H1 (cell line): Measurements from ENCODE around the gene NAXE. TPM values are rescaled to one million over a fixed set of nuclear protein-coding genes. Genes with fewer than 3 reads are reported as not detected.

ENCODE experiments used
- CTCF ChIA-PET: fragments of 300-600 bp; sonication (Branson Sonifier 250); formaldehyde crosslinking; loops from one replicate; lab custom pipeline; 2021; ENCODE audit not compliant: partially characterized antibody; lab: Charles Lee
- POLR2A ChIA-PET: fragments of 300-600 bp; sonication (Branson Sonifier 250); formaldehyde crosslinking; loops from one replicate; lab custom pipeline; 2021; ENCODE audit warnings: inconsistent platforms; ENCODE audit not compliant: partially characterized antibody; lab: Charles Lee
- DNase-seq, 2 experiments: peaks; one replicate each; pipeline versions ENCODE4 v3.0.0 to v3.0.0-alpha.2; 2010 to 2022; ENCODE audit warnings: low spot score in 2 of 2, low read depth in 1 of 2, mixed read lengths in 1 of 2
- FAIRE-seq: peaks from 2 replicates; lab custom pipeline; 2011; peaks lifted over from hg19 to GRCh38; lab: Jason Lieb, UNC
- H2AFZ ChIP-seq: 2 replicates; pipeline ENCODE4 v1.8.1; 2012; ENCODE audit warnings: low read length, inconsistent platforms
- H2AK5ac ChIP-seq: 2 replicates; pipeline ENCODE4 v1.6.1; 2013; ENCODE audit warnings: low read depth, low read length
- H2BK120ac ChIP-seq: replicated peaks from 2 replicates; pipeline ENCODE3; 2013; ENCODE audit warnings: low read depth, low read length, inconsistent platforms
- H2BK12ac ChIP-seq: 2 replicates; pipeline ENCODE4 v1.6.1; 2013; ENCODE audit warnings: low read depth, low read length
- H2BK15ac ChIP-seq: 2 replicates; pipeline ENCODE4 v1.6.1; 2013; ENCODE audit warnings: low read length
- H2BK20ac ChIP-seq: 2 replicates; pipeline ENCODE4 v1.6.1; 2013; ENCODE audit warnings: low read length
- H2BK5ac ChIP-seq: 2 replicates; pipeline ENCODE4 v1.6.1; 2013; ENCODE audit warnings: low read depth, low read length
- H3K14ac ChIP-seq: 2 replicates; pipeline ENCODE4 v1.6.1; 2013; ENCODE audit warnings: inconsistent platforms; ENCODE audit not compliant: insufficient read length
- H3K18ac ChIP-seq: 2 replicates; pipeline ENCODE4 v1.6.1; 2013; ENCODE audit warnings: low read length; ENCODE audit errors: extremely low read depth
- H3K23ac ChIP-seq: 2 replicates; pipeline ENCODE4 v1.6.1; 2013; ENCODE audit warnings: inconsistent platforms; ENCODE audit not compliant: insufficient read length
- H3K23me2 ChIP-seq: 2 replicates; pipeline ENCODE4 v1.6.1; 2013; ENCODE audit warnings: low read depth, low read length
- H3K27ac ChIP-seq: 2 replicates; pipeline ENCODE4 v1.6.1; 2011; ENCODE audit warnings: low read depth, low read length, inconsistent platforms
- H3K27me3 ChIP-seq, 4 experiments: replicated peaks in 1 of 4; 1 replicate in 1 of 4; 2 replicates in 3 of 4; pipeline versions ENCODE4 v1.6.1 to v1.8.1; 2011 to 2013; ENCODE audit warnings: low read length in 3 of 4, mild to moderate bottlenecking in 3 of 4, inconsistent platforms in 2 of 4, mixed read lengths in 2 of 4, moderate library complexity in 1 of 4; ENCODE audit not compliant: control insufficient read depth in 3 of 4, insufficient read depth in 3 of 4; ENCODE audit errors: extremely low read depth in 1 of 4
- H3K36me3 ChIP-seq, 4 experiments: 2 replicates each; pipeline versions ENCODE4 v1.6.1 to v1.8.1; 2011 to 2013; ENCODE audit warnings: mild to moderate bottlenecking in 4 of 4, low read length in 3 of 4, moderate library complexity in 2 of 4, control low read depth in 1 of 4, inconsistent platforms in 1 of 4; ENCODE audit not compliant: insufficient read depth in 4 of 4, control insufficient read depth in 2 of 4
- H3K4ac ChIP-seq: replicated peaks from 2 replicates; pipeline ENCODE3; 2013; ENCODE audit warnings: low read length, low read depth, mixed read lengths, inconsistent platforms; ENCODE audit not compliant: insufficient read length
- H3K4me1 ChIP-seq, 4 experiments: replicated peaks in 1 of 4; 1 replicate in 1 of 4; 2 replicates in 3 of 4; pipeline versions ENCODE4 v1.6.1 to v1.8.1; 2011 to 2013; ENCODE audit warnings: low read length in 3 of 4, inconsistent platforms in 2 of 4, mixed read lengths in 1 of 4; ENCODE audit not compliant: insufficient read depth in 4 of 4, control insufficient read depth in 3 of 4
- H3K4me2 ChIP-seq, 2 experiments: 2 replicates each; pipeline versions ENCODE4 v1.6.1 to v1.8.1; 2011 to 2013; ENCODE audit warnings: low read depth in 2 of 2, low read length in 2 of 2, control low read depth in 1 of 2, inconsistent platforms in 1 of 2, mild to moderate bottlenecking in 1 of 2; ENCODE audit not compliant: insufficient read depth in 1 of 2
- H3K4me3 ChIP-seq, 4 experiments: fragments of 200-600, 300-600 bp in 1 of 4; sonication (generic), shearing (Covaris generic), sonication (Bioruptor Twin) in 1 of 4; 2 replicates each; pipeline versions ENCODE4 v1.5.1 to v1.8.1; 2011 to 2016; ENCODE audit warnings: low read length in 4 of 4, low read depth in 3 of 4, control low read depth in 2 of 4, inconsistent platforms in 2 of 4, mild to moderate bottlenecking in 2 of 4, mixed read lengths in 1 of 4, moderate library complexity in 1 of 4; ENCODE audit not compliant: insufficient read depth in 2 of 4; ENCODE audit errors: extremely low read depth in 1 of 4
- H3K56ac ChIP-seq: replicated peaks from 2 replicates; pipeline ENCODE3; 2013; ENCODE audit warnings: low read depth, mild to moderate bottlenecking, mixed read lengths, low read length, inconsistent platforms; ENCODE audit not compliant: insufficient read length
- H3K79me1 ChIP-seq: 2 replicates; pipeline ENCODE4 v1.6.1; 2013; ENCODE audit warnings: low read depth, low read length, control low read depth
- H3K79me2 ChIP-seq, 2 experiments: 2 replicates each; pipeline versions ENCODE4 v1.6.1 to v1.8.1; 2012 to 2013; ENCODE audit warnings: low read length in 2 of 2, mild to moderate bottlenecking in 2 of 2, inconsistent platforms in 1 of 2; ENCODE audit not compliant: insufficient read depth in 2 of 2, control insufficient read depth in 1 of 2
- H3K9ac ChIP-seq, 4 experiments: replicated peaks in 1 of 4; 1 replicate in 1 of 4; 2 replicates in 3 of 4; pipeline versions ENCODE4 v1.6.1 to v1.8.1; 2011 to 2013; ENCODE audit warnings: low read depth in 3 of 4, low read length in 3 of 4, control low read depth in 2 of 4, mild to moderate bottlenecking in 2 of 4, moderate library complexity in 2 of 4, inconsistent platforms in 1 of 4; ENCODE audit errors: extremely low read depth in 1 of 4
- H3K9me3 ChIP-seq, 2 experiments: 2 replicates each; pipeline versions ENCODE4 v1.6.1 to v1.8.1; 2012 to 2013; ENCODE audit warnings: mild to moderate bottlenecking in 2 of 2, moderate library complexity in 2 of 2, control low read depth in 1 of 2, inconsistent platforms in 1 of 2, low read depth in 1 of 2, low read length in 1 of 2, mixed read lengths in 1 of 2; ENCODE audit not compliant: insufficient read depth in 2 of 2
- H4K20me1 ChIP-seq, 2 experiments: replicated peaks in 1 of 2; 2 replicates each; pipeline versions ENCODE3 to v1.8.1; 2011 to 2013; ENCODE audit warnings: inconsistent platforms in 2 of 2, low read length in 2 of 2, mild to moderate bottlenecking in 1 of 2; ENCODE audit not compliant: insufficient read depth in 2 of 2, control insufficient read depth in 1 of 2
- H4K5ac ChIP-seq: 2 replicates; pipeline ENCODE4 v1.6.1; 2013; ENCODE audit warnings: low read length, low read depth, mixed read lengths, inconsistent platforms; ENCODE audit not compliant: insufficient read length
- H4K8ac ChIP-seq: 2 replicates; pipeline ENCODE4 v1.8.0; 2013; ENCODE audit warnings: mild to moderate bottlenecking, moderate library complexity, low read length, inconsistent platforms; ENCODE audit not compliant: insufficient read depth; ENCODE audit errors: extremely low read depth
- H4K91ac ChIP-seq: replicated peaks from 2 replicates; pipeline ENCODE3; 2013; ENCODE audit warnings: low read length, mixed read lengths, inconsistent platforms; ENCODE audit not compliant: insufficient read length
- ATF3 ChIP-seq: IDR thresholded peaks from 2 replicates; pipeline ENCODE4 v1.6.1; 2011; ENCODE audit warnings: low read depth, mild to moderate bottlenecking, low read length; ENCODE audit not compliant: insufficient read depth
- CHD1 ChIP-seq: IDR thresholded peaks from 2 replicates; pipeline ENCODE4 v1.6.1; 2012; ENCODE audit warnings: low read depth, low read length, improper control_type of control experiment
- WGBS, 2 experiments: shearing (Covaris generic) in 1 of 2; methylation state at CpG; one replicate each; pipeline versions ENCODE4 v1.1.6 to v1.1.7; 2013 to 2015; ENCODE audit warnings: low lambda C conversion rate in 2 of 2, mixed read lengths in 2 of 2, inconsistent platforms in 1 of 2, low coverage in 1 of 2, missing lambda C conversion rate in 1 of 2; ENCODE audit not compliant: insufficient replicate concordance in 2 of 2, insufficient coverage in 1 of 2, insufficient read length in 1 of 2; ENCODE audit errors: extremely low coverage in 1 of 2, missing lambda C conversion rate in 1 of 2; 5-methylcytosine and 5-hydroxymethylcytosine counted together
- polyA plus RNA-seq, 7 experiments: library from polyadenylated mRNA; depleted of rRNA in 3 of 7; stranded (reverse) in 5 of 7; unstranded in 2 of 7; fragments of >200 nt in 5 of 7; fragments of 200-250 nt in 2 of 7; gene quantifications; 1 replicate in 5 of 7; 2 replicates in 1 of 7; 4 replicates in 1 of 7; pipeline versions ENCODE4 v1.2.1 to v1.2.3, GENCODE V29; 2011 to 2013; ENCODE audit warnings: missing spikeins in 2 of 7, mixed read lengths in 2 of 7
- total RNA-seq: library from RNA; stranded (reverse); fragmentation: NEBNext Ultra II Directional; extraction: Animal tissue kit (Norgen Biotek cat#: 25700); gene quantifications from 2 replicates; pipeline ENCODE4 v1.2.1, GENCODE V29; 2021

NAXE gene
- total and polyA plus RNA-seq, 2 of the 8 experiments (the other 6 are each of a cell fraction or from before 2014, with no cell fraction given), result 73.1 to 74.3 TPM

- TF ChIP-seq CHD1 (no peak), ATF3 (0 out of 2 replicates have a peak, but pooled peaks have one; percentile 7)
- H3K27me3 ChIP-seq, result peaks cover 31 to 47% (median 37%) of the 10 kb centered on the region in 4 experiments
Measured at GRCh38 chr1:156626079-156626438, 34.5 kb downstream of the NAXE start.

More at GRCh38 chr1:156626079-156626438, 34.5 kb downstream of the NAXE start:
- no peak overlapping the region for H2BK15ac ChIP-seq
- H2AK5ac ChIP-seq, result no peak overlapping the region
- no peaks in the 10 kb centered on the region; a peak in 1 of 8 replicates for H3K36me3 ChIP-seq
- H3K9me3 ChIP-seq, result no peaks in the 10 kb centered on the region
- ChIA-PET POLR2A (interaction anchor here (1.3 to 5.8 kb wide), 4 partner anchors 17 to 50 kb away, joined by 3 to 46 read pairs (median 9); partner anchors contain the start of gene NES), CTCF (interaction anchor here (0.7 to 43.0 kb wide), 24 partner anchors 9 to 236 kb away, joined by 3 to 868 read pairs (median 7); partner anchors contain the start of genes BCAN, CRABP2, NES and TTC24)
- H3K79me1 ChIP-seq, result no peaks in the 10 kb centered on the region
- no peak overlapping the region for H3K9ac ChIP-seq
- H3K56ac ChIP-seq, result no peak overlapping the region
- DNase-seq, result no peak
- no peak overlapping the region for H2BK120ac ChIP-seq
- no peak for FAIRE-seq
- H3K79me2 ChIP-seq, result no peaks in the 10 kb centered on the region
- H2BK20ac ChIP-seq, result no peak overlapping the region
- H3K23me2 ChIP-seq, result peaks cover 20% of the 10 kb centered on the region; the same call in 1 of the 2 replicates
- H4K20me1 ChIP-seq, result peaks cover 0 to 1% of the 10 kb centered on the region in 2 experiments
- H3K4me3 ChIP-seq, result 0 out of 8 replicates have a peak overlapping the region, but pooled peaks of 1 of the 4 experiments have one; percentile 71
- H2BK12ac ChIP-seq, result no peak overlapping the region
- H3K23ac ChIP-seq, result no peak overlapping the region
- peak overlapping the region in 1 of 2 experiments; percentile 81; a peak in 1 of 4 replicates for H3K4me2 ChIP-seq
- H4K91ac ChIP-seq, result no peak overlapping the region
- no peak overlapping the region for H4K5ac ChIP-seq
- H2AFZ ChIP-seq, result no peak overlapping the region
- H3K18ac ChIP-seq, result no peak overlapping the region
- H4K8ac ChIP-seq, result no peak overlapping the region
- WGBS, 2 experiments, result 46% methylated on average over 4 of the region's 4 CpGs; no CpG with 5 or more reads in 1 of the 2 experiments
- H3K4ac ChIP-seq, result no peak overlapping the region
- no peak overlapping the region for H3K27ac ChIP-seq
- H2BK5ac ChIP-seq, result no peak overlapping the region
- peaks cover 0 to 9% (median 2%) of the 10 kb centered on the region in 4 experiments; a peak in 5 of 7 replicates for H3K4me1 ChIP-seq
- no peak overlapping the region for H3K14ac ChIP-seq
